Measurements from ENCODE around the gene EIF4B. TPM values are rescaled to one million over a fixed set of nuclear protein-coding genes. Genes with fewer than 3 reads are reported as not detected.

Gene EIF4B
- total RNA-seq, 4 donors from 2014 or later: 400 to 648 (median 576) TPM

DNA sequence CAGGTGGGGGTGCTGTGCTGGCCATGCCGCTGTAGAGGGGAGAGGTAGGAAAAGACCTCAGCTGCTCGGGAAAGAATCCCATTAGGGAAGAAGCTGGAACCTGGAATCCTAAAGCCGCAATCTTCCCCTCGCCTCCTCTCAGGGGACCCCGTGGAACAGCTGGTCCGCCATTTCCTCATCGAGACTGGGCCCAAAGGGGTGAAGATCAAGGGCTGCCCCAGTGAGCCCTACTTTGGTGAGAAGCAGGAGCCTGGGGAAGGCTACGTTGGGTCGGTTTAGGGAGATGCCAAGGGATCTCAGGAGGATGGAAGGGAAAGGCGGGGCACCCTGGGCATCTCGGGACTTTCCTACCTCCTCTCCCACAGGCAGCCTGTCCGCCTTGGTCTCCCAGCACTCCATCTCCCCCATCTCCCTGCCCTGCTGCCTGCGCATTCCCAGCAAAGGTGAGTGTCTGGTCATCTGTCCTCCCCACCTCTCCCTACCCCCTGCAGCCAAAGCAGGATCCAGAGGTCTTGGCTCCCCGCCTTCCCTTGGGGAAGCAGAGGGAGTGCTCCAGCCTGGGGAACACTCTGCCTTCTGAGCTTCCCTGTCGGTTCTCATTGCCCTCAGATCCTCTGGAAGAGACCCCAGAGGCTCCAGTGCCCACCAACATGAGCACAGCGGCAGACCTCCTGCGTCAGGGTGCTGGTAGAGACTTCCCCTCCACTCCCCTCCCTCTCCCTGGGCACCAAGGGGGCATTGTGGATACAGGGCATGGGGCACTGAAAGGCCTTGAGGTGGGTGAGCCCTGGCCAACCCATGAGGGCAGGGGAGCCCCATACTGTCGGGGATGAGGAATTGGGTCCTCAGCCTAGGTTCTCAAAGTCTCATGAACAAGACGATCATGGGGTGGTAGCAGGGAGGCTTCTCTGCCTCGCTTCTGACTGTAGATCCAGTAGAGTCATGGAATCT lies 56.0 kb downstream of the EIF4B start:
- intact Hi-C loops (cut with DNase I): no loop called here
- no peak for DNase-seq (ENCODE audit: extremely low spot score)
- no peak overlapping the region for H3K4me3 ChIP-seq
- WGBS: 69% methylated on average over 17 of the region's 20 CpGs
- peak overlapping the region; percentile 82 to 95 (median 88) for H3K27ac ChIP-seq (replicated peaks in 1 of 4)
- H3K36me3 ChIP-seq: peaks cover 22 to 100% (median 96%) of the 10 kb centered on the region in 4 donors
- H3K9me3 ChIP-seq: no peaks in the 10 kb centered on the region
- no peaks in the 10 kb centered on the region for H3K27me3 ChIP-seq
- peaks cover 88 to 100% (median 96%) of the 10 kb centered on the region in 4 donors for H3K4me1 ChIP-seq
- TF ChIP-seq CTCF (IDR thresholded peaks at IDR 0.05): no peak
- no peak for TF ChIP-seq EP300 (IDR thresholded peaks at IDR 0.05)
- peak in 1 of 2 donors; percentile 26 for TF ChIP-seq POLR2AphosphoS5 (IDR thresholded peaks at IDR 0.05)

DNA sequence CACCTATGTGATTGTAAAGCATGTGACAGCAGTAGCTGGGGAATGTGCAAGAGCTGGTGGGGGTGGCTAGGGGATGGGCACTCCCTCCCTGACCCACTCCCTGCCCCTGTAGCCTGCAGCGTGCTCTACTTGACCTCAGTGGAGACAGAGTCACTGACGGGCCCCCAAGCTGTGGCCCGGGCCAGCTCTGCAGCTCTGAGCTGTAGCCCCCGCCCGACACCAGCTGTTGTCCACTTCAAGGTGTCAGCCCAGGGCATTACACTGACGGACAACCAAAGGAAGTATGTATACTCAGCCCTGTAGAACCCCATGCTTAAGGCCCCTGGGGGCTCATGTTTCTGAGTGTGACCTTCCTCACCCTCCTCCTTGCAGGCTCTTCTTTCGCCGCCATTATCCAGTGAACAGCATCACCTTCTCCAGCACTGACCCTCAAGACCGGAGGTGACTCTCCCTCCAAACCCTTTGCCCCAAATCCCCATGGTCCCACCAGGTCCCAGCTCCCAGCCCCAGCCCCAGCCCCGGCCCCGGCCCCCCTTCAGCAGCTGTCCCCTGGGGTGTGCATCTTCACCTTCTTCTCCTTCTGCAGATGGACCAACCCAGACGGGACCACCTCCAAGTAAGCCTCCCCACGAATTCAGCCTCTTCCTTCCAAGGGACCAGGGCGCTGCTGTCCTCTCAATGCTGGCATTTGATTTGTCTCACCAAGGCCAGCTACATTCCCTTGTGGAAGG lies 56.9 kb downstream of the EIF4B start:
- WGBS: 76% methylated on average over 14 of the region's 14 CpGs
- intact Hi-C loops (cut with DNase I): no loop called here

DNA sequence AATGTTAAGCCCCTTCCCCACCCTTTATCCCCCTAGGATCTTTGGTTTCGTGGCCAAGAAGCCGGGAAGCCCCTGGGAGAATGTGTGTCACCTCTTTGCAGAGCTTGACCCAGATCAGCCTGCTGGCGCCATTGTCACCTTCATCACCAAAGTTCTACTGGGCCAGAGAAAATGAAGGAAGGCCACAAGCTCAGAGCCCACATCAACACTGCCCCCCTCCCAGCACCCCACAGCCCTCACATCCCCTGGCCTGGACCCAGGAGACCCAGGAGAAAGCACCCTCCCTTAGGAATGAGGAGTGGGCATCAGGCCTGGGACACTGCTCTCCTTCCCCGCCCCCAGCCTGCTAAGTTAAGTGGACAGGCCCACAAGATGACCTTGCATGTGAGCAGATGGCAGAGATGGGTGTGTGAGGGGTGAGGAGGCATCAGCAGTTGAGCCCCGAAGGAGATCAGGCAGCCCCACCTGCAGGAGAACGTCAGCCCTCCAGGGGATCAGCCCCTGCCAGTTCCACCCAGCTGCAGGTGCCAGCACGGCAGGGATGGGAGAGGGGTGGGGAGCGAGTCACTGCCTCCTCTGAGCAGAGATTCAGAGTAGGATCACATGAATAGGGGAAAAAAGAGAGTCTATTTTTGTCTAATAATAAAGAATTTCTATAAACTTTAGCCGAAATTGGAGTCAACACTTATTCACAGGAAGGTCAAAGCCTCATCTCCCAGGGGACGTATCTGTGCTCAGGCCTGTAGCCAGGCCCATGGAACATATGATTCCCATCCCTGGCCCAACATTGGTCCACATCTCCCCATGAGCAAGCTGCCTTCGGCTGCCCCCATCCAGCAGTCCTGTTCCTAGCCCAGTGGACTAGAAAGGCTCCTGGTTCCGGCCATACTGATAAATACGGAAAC lies 57.7 kb downstream of the EIF4B start:
- TF ChIP-seq CTCF (IDR thresholded peaks at IDR 0.05): peak in 1 of 3 experiments; percentile 8
- TF ChIP-seq EP300 (IDR thresholded peaks at IDR 0.05): no peak
- peak; percentile 44 to 68 for TF ChIP-seq POLR2AphosphoS5 (IDR thresholded peaks at IDR 0.05)
- H3K4me3 ChIP-seq: no peak overlapping the region
- 49% methylated on average over 12 of the region's 13 CpGs for WGBS
- H3K36me3 ChIP-seq: peaks cover 17 to 97% (median 92%) of the 10 kb centered on the region in 4 donors
- no peaks in the 10 kb centered on the region for H3K27me3 ChIP-seq
- H3K27ac ChIP-seq (replicated peaks in 1 of 4): peak overlapping the region; percentile 82 to 95 (median 88)
- intact Hi-C loops (cut with DNase I): no loop called here
- no peak for DNase-seq (ENCODE audit: extremely low spot score)
- H3K4me1 ChIP-seq: peaks cover 89 to 100% (median 99%) of the 10 kb centered on the region in 4 donors
- H3K9me3 ChIP-seq: no peaks in the 10 kb centered on the region

More for the DNA sequence above, 56.9 kb downstream of the EIF4B start:
- Histone ChIP-seq H3K4me1 (peaks cover 84 to 100% (median 97%) of the 10 kb centered on the region in 4 donors), H3K27ac (replicated peaks in 1 of 4) (peak overlapping the region; percentile 82 to 95 (median 88)), H3K36me3 (peaks cover 17 to 100% (median 96%) of the 10 kb centered on the region in 4 donors), H3K27me3 (no peaks in the 10 kb centered on the region), H3K4me3 (no peak overlapping the region), H3K9me3 (no peaks in the 10 kb centered on the region)
- TF ChIP-seq POLR2A (IDR thresholded peaks at IDR 0.05; ENCODE audit: low read depth) (no peak), CTCF (IDR thresholded peaks at IDR 0.05) (no peak), POLR2AphosphoS5 (IDR thresholded peaks at IDR 0.05) (peak in 1 of 2 donors; percentile 1)
- no peak for DNase-seq (ENCODE audit: extremely low spot score)

- peaks cover 89 to 100% (median 99%) of the 10 kb centered on the region in 4 donors for H3K4me1 ChIP-seq
- no peak overlapping the region for H3K4me3 ChIP-seq
- TF ChIP-seq CTCF (IDR thresholded peaks at IDR 0.05) (no peak), POLR2A (IDR thresholded peaks at IDR 0.05; ENCODE audit: low read depth) (no peak), POLR2AphosphoS5 (IDR thresholded peaks at IDR 0.05) (peak in 1 of 2 donors; percentile 22), EP300 (IDR thresholded peaks at IDR 0.05) (no peak)
- peak overlapping the region; percentile 82 to 95 (median 88) for H3K27ac ChIP-seq (replicated peaks in 1 of 4)
- intact Hi-C loops (cut with DNase I): no loop called here
- no peaks in the 10 kb centered on the region for H3K9me3 ChIP-seq
- peaks cover 16 to 89% (median 85%) of the 10 kb centered on the region in 4 donors for H3K36me3 ChIP-seq
- no peak for DNase-seq (ENCODE audit: extremely low spot score)
- WGBS: 53% methylated on average over 9 of the region's 11 CpGs
- no peaks in the 10 kb centered on the region for H3K27me3 ChIP-seq
Observed at GRCh38 chr12:53064613-53065436, 58.6 kb downstream of the EIF4B start.

All from esophagus muscularis mucosa (tissue), 4 donors.